K562 (cell line): ENCODE measurements around the gene DYNLT3. TPM values are rescaled to one million over a fixed set of nuclear protein-coding genes. Genes with fewer than 3 reads are reported as not detected.

ENCODE experiments used
- ATAC-seq: fragments of 200-7000 bp; cut with Tn5 transposase; 3 replicates; pipeline ENCODE4 v1.9.1; 2020; ENCODE audit warnings: moderate library complexity
- BruUV-seq: library from RNA; stranded (reverse); fragments of 400-500 nt; replicated peaks from 2 replicates; lab custom pipeline; 2021; lab: Mats Ljungman, UMichigan
- CTCF ChIA-PET: fragments of 300-600 bp; formaldehyde crosslinking; extraction: SDS; loops from one replicate; lab custom pipeline; 2021; ENCODE audit warnings: low intra/inter-chr PET ratio; lab: Yijun Ruan, JAX
- POLR2A ChIA-PET: fragments of 300-600, 350-650 bp; sonication (Branson Sonifier 250); formaldehyde crosslinking; extraction: SDS; loops from one replicate; lab custom pipeline; 2021; ENCODE audit warnings: antibody characterized with exemption, inconsistent platforms; lab: Yijun Ruan, JAX
- DNase-seq, 4 experiments: peaks; one replicate each; pipeline versions ENCODE4 v3.0.0 to v3.0.0-alpha.2; 2011 to 2018; ENCODE audit warnings: low spot score in 3 of 4, mixed read lengths in 3 of 4; ENCODE audit errors: extremely low read depth in 1 of 4
- FAIRE-seq: peaks from 2 replicates; lab custom pipeline; 2011; peaks lifted over from hg19 to GRCh38; lab: Jason Lieb, UNC
- H2AFZ ChIP-seq: 2 replicates; pipeline ENCODE4 v1.6.0; 2011; ENCODE audit warnings: low read depth, low read length, control low read depth, inconsistent platforms
- H3K27ac ChIP-seq: fragments of 200-600 bp; 3 replicates; pipeline ENCODE4 v1.8.0; 2011; ENCODE audit warnings: low read depth, mild to moderate bottlenecking, control low read depth, inconsistent platforms, low read length, moderate library complexity, mixed read lengths; ENCODE audit errors: extremely low read depth
- H3K27me3 ChIP-seq, 2 experiments: fragments of 300-600 bp in 1 of 2; 2 replicates in 1 of 2; 3 replicates in 1 of 2; pipeline versions ENCODE4 v1.6.0 to v1.8.0; 2011; ENCODE audit warnings: inconsistent platforms in 2 of 2, low read length in 2 of 2, mild to moderate bottlenecking in 1 of 2, mixed read lengths in 1 of 2, moderate library complexity in 1 of 2; ENCODE audit not compliant: control insufficient read depth in 2 of 2, insufficient read depth in 2 of 2
- H3K36me3 ChIP-seq: fragments of 300-600 bp; 3 replicates; pipeline ENCODE4 v1.8.0; 2011; ENCODE audit warnings: mild to moderate bottlenecking, low read length, inconsistent platforms; ENCODE audit not compliant: control insufficient read depth, insufficient read depth
- H3K4me1 ChIP-seq, 2 experiments: fragments of 200-600 bp in 1 of 2; replicated peaks in 1 of 2; 2 replicates in 1 of 2; 3 replicates in 1 of 2; pipeline versions ENCODE4 v1.5.1 to v1.8.0; 2011; ENCODE audit warnings: inconsistent platforms in 2 of 2, low read length in 2 of 2, mild to moderate bottlenecking in 1 of 2, mixed read lengths in 1 of 2, moderate library complexity in 1 of 2; ENCODE audit not compliant: control insufficient read depth in 2 of 2, insufficient read depth in 2 of 2
- H3K4me2 ChIP-seq: 2 replicates; pipeline ENCODE4 v1.6.1; 2011; ENCODE audit warnings: low read length, control low read depth, inconsistent platforms, mixed read lengths; ENCODE audit not compliant: insufficient read depth
- H3K4me3 ChIP-seq: fragments of 200-600 bp; sonication (generic), shearing (Covaris generic); 2 replicates; pipeline ENCODE4 v1.5.1; 2016; ENCODE audit warnings: control low read depth, inconsistent platforms
- H3K79me2 ChIP-seq: fragments of 200-600 bp; 3 replicates; pipeline ENCODE4 v1.8.0; 2011; ENCODE audit warnings: low read length, inconsistent platforms; ENCODE audit not compliant: control insufficient read depth, insufficient read depth
- H3K9ac ChIP-seq, 2 experiments: 2 replicates each; pipeline versions ENCODE4 v1.6.0 to v1.6.1; 2011; ENCODE audit warnings: low read depth in 2 of 2, low read length in 2 of 2, control low read depth in 1 of 2, inconsistent platforms in 1 of 2, mild to moderate bottlenecking in 1 of 2, mixed read lengths in 1 of 2; ENCODE audit not compliant: insufficient read depth in 1 of 2
- H3K9me1 ChIP-seq: one replicate; pipeline ENCODE4 v1.6.0; 2011; ENCODE audit warnings: inconsistent platforms, mild to moderate bottlenecking, low read length, moderate library complexity; ENCODE audit not compliant: control insufficient read depth, insufficient read depth
- H3K9me3 ChIP-seq: replicated peaks from 2 replicates; pipeline ENCODE4 v1.5.1; 2011; ENCODE audit warnings: low read depth, low read length, inconsistent platforms; ENCODE audit not compliant: control insufficient read depth, insufficient read depth
- H4K20me1 ChIP-seq: replicated peaks from 2 replicates; pipeline ENCODE4 v1.6.1; 2011; ENCODE audit warnings: low read length, inconsistent platforms, mixed read lengths; ENCODE audit not compliant: control insufficient read depth, insufficient read depth
- C11orf30 ChIP-seq: fragments of 450-650 bp; IDR thresholded peaks from 2 replicates; pipeline ENCODE4 v1.6.1; 2016; ENCODE audit warnings: low read depth, mild to moderate bottlenecking
- ILF3 ChIP-seq: fragments of 450-650 bp; IDR thresholded peaks from 2 replicates; pipeline ENCODE4 v1.6.1; 2018; ENCODE audit warnings: antibody characterized with exemption, mild to moderate bottlenecking, moderate library complexity, borderline replicate concordance
- MAFG ChIP-seq: fragments of 450-650 bp; conservative IDR thresholded peaks from 2 replicates; pipeline ENCODE4 v1.6.1; 2016; ENCODE audit warnings: missing genetic modification characterization, missing compliant biosample characterization
- MAFK ChIP-seq: IDR thresholded peaks from 2 replicates; pipeline ENCODE4 v1.6.1; 2011; ENCODE audit warnings: low read length, improper control_type of control experiment
- NFE2 ChIP-seq: IDR thresholded peaks from 2 replicates; pipeline ENCODE4 v1.6.1; 2014; ENCODE audit warnings: antibody characterized with exemption, low read depth
- NFE2L1 ChIP-seq: fragments of 450-650 bp; IDR thresholded peaks from 2 replicates; pipeline ENCODE4 v1.6.1; 2016; ENCODE audit warnings: missing genetic modification characterization, low read depth, mild to moderate bottlenecking, missing compliant biosample characterization, moderate library complexity, borderline replicate concordance
- NR2C1 ChIP-seq, 2 experiments: fragments of 450-650 bp; IDR thresholded peaks; 2 replicates each; pipeline ENCODE4 v1.6.1; 2017; ENCODE audit warnings: mild to moderate bottlenecking in 2 of 2, antibody characterized with exemption in 1 of 2, inconsistent platforms in 1 of 2, missing compliant biosample characterization in 1 of 2, missing genetic modification characterization in 1 of 2
- RBM14 ChIP-seq: fragments of 200-400 bp; formaldehyde crosslinking; IDR thresholded peaks from 2 replicates; pipeline ENCODE4 v1.6.1; 2018; ENCODE audit warnings: low read depth, mild to moderate bottlenecking, low read length, moderate library complexity, borderline replicate concordance; ENCODE audit not compliant: insufficient read depth
- SRSF1 ChIP-seq: fragments of 200-400 bp; formaldehyde crosslinking; IDR thresholded peaks from 2 replicates; pipeline ENCODE4 v1.6.1; 2017; ENCODE audit warnings: mild to moderate bottlenecking, low read depth, low read length, moderate library complexity
- WGBS: fragments of 100-300 bp; shearing (Covaris generic); methylation state at CpG from one replicate; pipeline ENCODE4 v1.1.6; 2016; ENCODE audit warnings: low coverage, mixed read lengths; ENCODE audit not compliant: insufficient coverage; ENCODE audit errors: missing lambda C conversion rate; 5-methylcytosine and 5-hydroxymethylcytosine counted together
- in situ Hi-C: fragments of 300-500 bp; cut with MboI; formaldehyde crosslinking; loops from 4 replicates; pipeline ENCODE4 v1.15.0; 2018; ENCODE audit warnings: inconsistent platforms, mixed read lengths
- intact Hi-C: fragments of 100-400 bp; cut with micrococcal nuclease; formaldehyde crosslinking; loops from 2 replicates; pipeline ENCODE4 v1.14.2; 2022
- polyA plus RNA-seq, 8 experiments: library from polyadenylated mRNA; depleted of rRNA in 4 of 8; stranded (reverse) in 5 of 8; unstranded in 3 of 8; fragments of >200 nt; fragmentation: Nextera tagmentation in 2 of 8; fragmentation: Illumina TruSeq in 1 of 8; extraction: Ambion mirVana in 2 of 8; extraction: Trizol in 1 of 8; gene quantifications; 2 replicates each; pipeline versions ENCODE4 v1.2.1 to v1.2.3, GENCODE V29; 2011 to 2014; ENCODE audit warnings: inconsistent platforms in 1 of 8, missing spikeins in 1 of 8
- total RNA-seq, 7 experiments: library from RNA; depleted of rRNA in 6 of 7; stranded (reverse); fragments of >200 nt in 6 of 7; fragmentation: Illumina TruSeq in 2 of 7; extraction: Trizol in 2 of 7; gene quantifications; 2 replicates each; pipeline versions ENCODE4 v1.2.1 to v1.2.3, GENCODE V29; 2011 to 2021; ENCODE audit warnings: low replicate concordance in 1 of 7

The DYNLT3 gene
- total and polyA plus RNA-seq, 9 of the 15 experiments (the other 6 are each of a cell fraction or from before 2014, with no cell fraction given), result 4.5 to 17.5 (median 8.3) TPM

GRCh38 chrX:37876716-37877115 is 29.3 kb upstream of the DYNLT3 start:
- no peak overlapping the region for H3K27ac ChIP-seq
- DNase-seq (no peak), ATAC-seq (no peak), FAIRE-seq (no peak)
- TF ChIP-seq RBM14 (no peak), MAFK (peak; percentile 41; the same call in 1 of the 2 replicates), C11orf30 (peak; percentile 46; the same call in 1 of the 2 replicates), MAFG (peak; percentile 63), NFE2L1 (tag) (peak; percentile 21; the same call in 1 of the 2 replicates), NFE2 (peak; percentile 54; the same call in 1 of the 2 replicates)
- H3K4me3 ChIP-seq, result no peak overlapping the region
- WGBS, result 0% methylated on average over 4 of the region's 4 CpGs
- H3K9ac ChIP-seq, result no peak overlapping the region
- H3K36me3 ChIP-seq, result no peaks in the 10 kb centered on the region
- H2AFZ ChIP-seq, result no peak overlapping the region
- BruUV-seq, result no TSS peak
- no peaks in the 10 kb centered on the region for H3K9me3 ChIP-seq
- POLR2A ChIA-PET, result no interaction called here
- H4K20me1 ChIP-seq, result no peaks in the 10 kb centered on the region
- no peaks in the 10 kb centered on the region; a peak in 1 of 5 replicates for H3K4me1 ChIP-seq
- in situ Hi-C loops, result no loop called here
- intact Hi-C loops, result no loop called here
- no peak overlapping the region for H3K4me2 ChIP-seq
- no peaks in the 10 kb centered on the region for H3K9me1 ChIP-seq
- no peaks in the 10 kb centered on the region for H3K79me2 ChIP-seq
- CTCF ChIA-PET, result no interaction called here
- H3K27me3 ChIP-seq, result no peaks in the 10 kb centered on the region

GRCh38 chrX:37875675-37876074 is 28.3 kb upstream of the DYNLT3 start:
- TF ChIP-seq ILF3 (no peak), NR2C1 (IDR thresholded peaks at IDR 0.05) (no peak), NR2C1 (tag; IDR thresholded peaks at IDR 0.05) (no peak), SRSF1 (no peak)
- no peak overlapping the region for H3K4me2 ChIP-seq
- H3K36me3 ChIP-seq, result no peaks in the 10 kb centered on the region
- no peaks in the 10 kb centered on the region for H3K9me1 ChIP-seq
- no peak overlapping the region for H3K4me3 ChIP-seq
- intact Hi-C loops (no loop called here), in situ Hi-C loops (no loop called here)
- FAIRE-seq (no peak), DNase-seq (no peak), ATAC-seq (no peak)
- ChIA-PET POLR2A (no interaction called here), CTCF (no interaction called here)
- H3K79me2 ChIP-seq, result no peaks in the 10 kb centered on the region
- no peak overlapping the region for H2AFZ ChIP-seq
- H3K9me3 ChIP-seq, result no peaks in the 10 kb centered on the region
- no peaks in the 10 kb centered on the region for H4K20me1 ChIP-seq
- no peak overlapping the region for H3K27ac ChIP-seq
- 0% methylated on average over 1 of the region's 1 CpG for WGBS
- no peak overlapping the region for H3K9ac ChIP-seq
- no peaks in the 10 kb centered on the region for H3K27me3 ChIP-seq
- no peaks in the 10 kb centered on the region; a peak in 1 of 5 replicates for H3K4me1 ChIP-seq
- BruUV-seq, result no TSS peak
